ENCODE results near the gene MAGT1. TPM values are rescaled to one million over a fixed set of nuclear protein-coding genes. Genes with fewer than 3 reads are reported as not detected.

Gene MAGT1
- total and polyA plus RNA-seq, 4 experiments from 2014 or later = 29.5 to 52.7 (median 38.7) TPM

DNA sequence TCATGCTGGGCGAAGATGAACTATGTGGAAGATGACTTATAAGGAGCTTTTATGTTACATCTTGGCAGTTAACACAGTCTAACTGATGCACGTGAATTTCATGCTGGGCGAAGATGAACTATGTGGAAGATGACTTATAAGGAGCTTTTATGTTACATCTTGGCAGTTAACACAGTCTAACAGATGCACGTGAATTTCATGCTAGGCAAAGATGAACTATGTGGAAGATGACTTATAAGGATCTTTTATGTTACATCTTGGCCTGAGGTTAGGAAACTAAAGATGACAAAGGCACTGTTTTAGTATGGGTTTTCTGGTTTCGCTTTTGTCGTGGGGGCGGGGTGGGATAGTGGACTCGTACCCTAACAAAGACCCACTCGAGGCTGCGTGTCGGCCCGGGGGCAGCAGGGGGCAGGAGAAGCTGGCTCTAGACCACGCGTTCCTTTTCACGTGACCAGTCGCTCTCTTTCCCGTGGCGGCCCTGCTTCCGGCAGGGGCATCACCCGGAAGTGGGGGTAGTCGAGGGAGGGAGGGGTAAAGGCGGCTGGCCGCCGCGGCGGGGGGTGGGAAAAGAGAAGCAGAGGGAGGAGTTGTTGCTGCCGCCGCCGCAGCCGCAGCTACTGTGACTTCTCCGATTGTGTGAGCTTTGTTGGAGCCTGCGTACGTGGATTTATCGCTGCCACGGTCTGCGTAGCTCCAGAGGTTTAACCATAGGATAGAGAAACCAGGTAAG, 15.0 kb upstream of the MAGT1 start, which contains the start of gene ATP7A:
ATP7A (plus strand) TSS at position 586 of the 733 bp plus-strand sequence. CDS start 60,949 bp downstream, outside the sequence.
- intact Hi-C loops (cut with micrococcal nuclease) = loop anchor here (1.0 to 10.0 kb wide), 8 partner anchors 11 to 1361 kb away; partner anchors contain the start of genes ATRX, COX7B, CYSLTR1 and MAGT1
- peak; percentile 85 to 95 (median 91) for DNase-seq
- peaks cover 10 to 31% (median 17%) of the 10 kb centered on the region in 4 donors for H3K4me1 Mint-ChIP-seq
- peaks cover 0 to 3% of the 10 kb centered on the region in 2 donors for H3K36me3 Mint-ChIP-seq
- Histone ChIP-seq H3K36me3 (ENCODE audit: insufficient read depth, low read length) (no peaks in the 10 kb centered on the region), H3K4me3 (ENCODE audit: low read length in 2 of 2) (peak within 1 kb of the TSS; percentile 55 to 78), H3K27me3 (ENCODE audit: insufficient read depth, low read length) (no peaks in the 10 kb centered on the region), H3K27ac (ENCODE audit: low read depth, low read length) (peak within 1 kb of the TSS; percentile 82), H3K4me1 (ENCODE audit: insufficient read depth, low read length) (peaks cover 19% of the 10 kb centered on the region), H3K9me3 (ENCODE audit: control insufficient read depth in 1 of 2, low read length in 2 of 2) (no peaks in the 10 kb centered on the region)
- no peaks in the 10 kb centered on the region for H3K9me3 Mint-ChIP-seq
- H3K4me3 Mint-ChIP-seq = peak within 1 kb of the TSS; percentile 93 to 100 (median 96)
- ChIA-PET CTCF (ENCODE audit: partially characterized antibody) (interaction anchor here (1.1 to 3.6 kb wide), 5 partner anchors 9 to 114 kb away, joined by 3 to 41 read pairs (median 9); partner anchors contain the start of genes COX7B and MAGT1), POLR2A (ENCODE audit: partially characterized antibody) (interaction anchor here (0.6 to 5.0 kb wide), 8 partner anchors 10 to 229 kb away, joined by 3 to 73 read pairs (median 4); partner anchors contain the start of genes COX7B, MAGT1, PGK1 and TAF9B)
- peak within 1 kb of the TSS; percentile 93 to 99 (median 98) for H3K27ac Mint-ChIP-seq
- no peaks in the 10 kb centered on the region for H3K27me3 Mint-ChIP-seq

GRCh38 chrX:77901506-77901905, 6.3 kb upstream of the MAGT1 start:
- ChIA-PET CTCF (ENCODE audit: partially characterized antibody) (interaction anchor here (0.6 to 3.5 kb wide), 3 partner anchors 9 to 123 kb away, joined by 3 to 23 read pairs (median 9); partner anchors contain the start of gene ATP7A), POLR2A (ENCODE audit: partially characterized antibody) (interaction anchor here (4.8 kb wide), 1 partner anchor 9 kb away, joined by 73 read pairs; the partner anchor contains the start of gene ATP7A)
- Mint-ChIP-seq H3K4me1 (peaks cover 6 to 38% (median 18%) of the 10 kb centered on the region in 4 donors), H3K36me3 (peaks cover 17 to 20% of the 10 kb centered on the region in 2 donors), H3K27ac (peak overlapping the region in 6 of 7 donors; percentile 12 to 88 (median 52)), H3K4me3 (peak overlapping the region in 6 of 8 donors; percentile 20 to 68 (median 56)), H3K9me3 (no peaks in the 10 kb centered on the region), H3K27me3 (no peaks in the 10 kb centered on the region)
- H3K4me3 ChIP-seq (ENCODE audit: low read length in 2 of 2) = no peak overlapping the region
- no peaks in the 10 kb centered on the region for H3K27me3 ChIP-seq (ENCODE audit: insufficient read depth, low read length)
- no peak for DNase-seq
- intact Hi-C loops (cut with micrococcal nuclease) = no loop called here
- H3K4me1 ChIP-seq (ENCODE audit: insufficient read depth, low read length) = peaks cover 25% of the 10 kb centered on the region
- no peaks in the 10 kb centered on the region for H3K9me3 ChIP-seq (ENCODE audit: control insufficient read depth in 1 of 2, low read length in 2 of 2)
- H3K36me3 ChIP-seq (ENCODE audit: insufficient read depth, low read length) = no peaks in the 10 kb centered on the region
- H3K27ac ChIP-seq (ENCODE audit: low read depth, low read length) = no peak overlapping the region

GRCh38 chrX:77900688-77901087, 5.5 kb upstream of the MAGT1 start:
- ChIA-PET CTCF (ENCODE audit: partially characterized antibody) (interaction anchor here (1.2 to 3.5 kb wide), 3 partner anchors 9 to 124 kb away, joined by 9 to 32 read pairs (median 23); partner anchors contain the start of gene ATP7A), POLR2A (ENCODE audit: partially characterized antibody) (interaction anchor here (1.4 to 4.8 kb wide), 3 partner anchors 10 to 203 kb away, joined by 4 to 73 read pairs (median 14); partner anchors contain the start of genes ATP7A and PGK1)
- no peak for DNase-seq
- Mint-ChIP-seq H3K27me3 (no peaks in the 10 kb centered on the region), H3K36me3 (peaks cover 17 to 21% of the 10 kb centered on the region in 2 donors), H3K9me3 (no peaks in the 10 kb centered on the region), H3K27ac (peak overlapping the region in 6 of 7 donors; percentile 88 to 99 (median 96)), H3K4me3 (peak overlapping the region; percentile 38 to 96 (median 90)), H3K4me1 (peaks cover 6 to 40% (median 19%) of the 10 kb centered on the region in 4 donors)
- intact Hi-C loops (cut with micrococcal nuclease) = no loop called here
- Histone ChIP-seq H3K4me3 (ENCODE audit: low read length in 2 of 2) (peak overlapping the region; percentile 42 to 76), H3K27ac (ENCODE audit: low read depth, low read length) (peak overlapping the region; percentile 81), H3K36me3 (ENCODE audit: insufficient read depth, low read length) (no peaks in the 10 kb centered on the region), H3K9me3 (ENCODE audit: control insufficient read depth in 1 of 2, low read length in 2 of 2) (no peaks in the 10 kb centered on the region), H3K4me1 (ENCODE audit: insufficient read depth, low read length) (peaks cover 25% of the 10 kb centered on the region), H3K27me3 (ENCODE audit: insufficient read depth, low read length) (no peaks in the 10 kb centered on the region)

DNA sequence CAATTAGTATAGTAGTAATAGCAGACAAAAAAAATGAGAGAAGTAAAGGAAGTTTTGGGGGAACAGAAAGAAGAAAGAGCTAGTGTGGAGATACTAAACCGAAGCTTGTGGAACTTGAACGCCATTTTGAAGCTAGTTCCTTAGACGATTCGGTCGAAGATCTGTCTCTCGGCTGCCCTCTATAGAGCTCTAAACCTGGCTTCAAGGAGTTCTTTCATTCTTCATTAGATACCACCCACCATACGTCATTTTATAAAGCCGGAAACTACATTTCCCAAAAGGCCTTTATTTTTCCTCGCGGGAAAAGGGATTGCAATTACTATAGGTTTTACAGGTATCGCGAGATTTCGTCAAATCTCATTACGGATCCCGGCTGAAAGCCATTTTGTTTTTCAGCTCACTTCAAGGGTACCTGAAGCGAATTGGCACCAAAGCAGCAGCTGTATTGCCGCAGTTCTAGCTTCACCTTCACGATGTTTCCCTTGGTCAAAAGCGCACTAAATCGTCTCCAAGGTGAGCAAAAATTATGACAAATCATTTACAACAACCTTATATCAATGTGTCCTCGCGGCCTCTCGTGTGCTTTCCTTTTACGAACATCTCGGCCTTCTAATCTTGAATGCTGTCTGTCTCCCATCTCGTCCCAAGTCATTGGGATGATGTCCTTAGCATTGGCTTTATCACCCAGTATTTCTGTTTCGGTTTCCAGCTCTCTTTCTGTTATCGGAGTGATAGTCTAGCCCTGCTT, 4.0 kb upstream of the MAGT1 start, which contains the start of gene COX7B:
COX7B (plus strand) TSS at position 388 of the 748 bp plus-strand sequence; CDS start at position 474, 86 bp downstream.
- POLR2A ChIA-PET (ENCODE audit: partially characterized antibody) = interaction anchor here (0.8 to 4.8 kb wide), 8 partner anchors 11 to 1466 kb away, joined by 3 to 73 read pairs (median 4); partner anchors contain the start of genes ATP7A, ATRX and PGK1
- no peaks in the 10 kb centered on the region for H3K9me3 Mint-ChIP-seq
- Histone ChIP-seq H3K36me3 (ENCODE audit: insufficient read depth, low read length) (no peaks in the 10 kb centered on the region), H3K9me3 (ENCODE audit: control insufficient read depth in 1 of 2, low read length in 2 of 2) (no peaks in the 10 kb centered on the region), H3K4me3 (ENCODE audit: low read length in 2 of 2) (peak within 1 kb of the TSS; percentile 42 to 76), H3K4me1 (ENCODE audit: insufficient read depth, low read length) (peaks cover 25% of the 10 kb centered on the region), H3K27ac (ENCODE audit: low read depth, low read length) (peak within 1 kb of the TSS; percentile 81), H3K27me3 (ENCODE audit: insufficient read depth, low read length) (no peaks in the 10 kb centered on the region)
- intact Hi-C loops (cut with micrococcal nuclease) = loop anchor here (1.0 to 10.0 kb wide), 6 partner anchors 11 to 1726 kb away; partner anchors contain the start of genes ATP7A, GPR174, P2RY10 and PBDC1
- H3K27ac Mint-ChIP-seq = peak within 1 kb of the TSS; percentile 88 to 99 (median 95)
- H3K4me1 Mint-ChIP-seq = peaks cover 7 to 49% (median 20%) of the 10 kb centered on the region in 4 donors
- H3K36me3 Mint-ChIP-seq = peaks cover 13 to 26% of the 10 kb centered on the region in 2 donors
- no peaks in the 10 kb centered on the region for H3K27me3 Mint-ChIP-seq
- H3K4me3 Mint-ChIP-seq = peak within 1 kb of the TSS; percentile 84 to 96 (median 91)
- CTCF ChIA-PET (ENCODE audit: partially characterized antibody) = interaction anchor here (0.8 to 3.5 kb wide), 11 partner anchors 8 to 269 kb away, joined by 3 to 32 read pairs (median 3); partner anchors contain the start of genes ATP7A and TAF9B
- DNase-seq = peak; percentile 82 to 91 (median 88)

DNA sequence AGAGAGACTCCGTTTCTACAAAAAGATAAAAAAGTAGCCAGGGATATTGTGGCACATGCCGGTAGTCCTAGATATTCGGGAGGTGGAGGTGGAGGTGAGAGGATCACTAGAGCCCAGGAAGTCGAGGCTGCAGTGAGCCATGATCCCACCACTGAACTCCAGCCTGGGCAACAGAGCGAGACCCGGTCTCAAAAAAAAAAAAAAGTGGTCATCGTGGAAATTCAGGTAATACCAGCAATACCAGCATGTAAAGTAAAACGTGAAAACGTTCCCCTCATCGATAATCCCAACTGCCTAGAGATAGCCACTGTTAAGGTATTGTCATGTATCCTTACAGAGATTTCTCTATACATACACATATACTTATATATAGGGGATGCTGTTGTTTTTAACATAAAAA, 1.5 kb downstream of the MAGT1 start:
- no peak overlapping the region for H3K4me3 ChIP-seq (ENCODE audit: low read length in 2 of 2)
- no peaks in the 10 kb centered on the region for H3K9me3 ChIP-seq (ENCODE audit: control insufficient read depth in 1 of 2, low read length in 2 of 2)
- peaks cover 18% of the 10 kb centered on the region for H3K4me1 ChIP-seq (ENCODE audit: insufficient read depth, low read length)
- no peak overlapping the region for H3K27ac ChIP-seq (ENCODE audit: low read depth, low read length)
- CTCF ChIA-PET (ENCODE audit: partially characterized antibody) = interaction anchor here (2.8 kb wide), 1 partner anchor 17 kb away, joined by 7 read pairs; the partner anchor contains the start of gene ATP7A
- H3K27ac Mint-ChIP-seq = peak overlapping the region in 5 of 7 donors; percentile 1 to 100 (median 97)
- no peak for DNase-seq
- H3K4me1 Mint-ChIP-seq = peaks cover 6 to 44% (median 18%) of the 10 kb centered on the region in 4 donors
- no peaks in the 10 kb centered on the region for H3K27me3 Mint-ChIP-seq
- peak overlapping the region in 7 of 8 donors; percentile 22 to 97 (median 91) for H3K4me3 Mint-ChIP-seq
- no peaks in the 10 kb centered on the region for H3K9me3 Mint-ChIP-seq
- POLR2A ChIA-PET (ENCODE audit: partially characterized antibody) = interaction anchor here (2.7 kb wide), 1 partner anchor 16 kb away, joined by 15 read pairs; the partner anchor contains the start of gene ATP7A
- no peaks in the 10 kb centered on the region for H3K36me3 ChIP-seq (ENCODE audit: insufficient read depth, low read length)
- H3K27me3 ChIP-seq (ENCODE audit: insufficient read depth, low read length) = no peaks in the 10 kb centered on the region
- intact Hi-C loops (cut with micrococcal nuclease) = loop anchor here (10.0 kb wide), 3 partner anchors 621 to 1251 kb away; partner anchors contain the start of genes GPR174 and P2RY10
- H3K36me3 Mint-ChIP-seq = peaks cover 3 to 15% of the 10 kb centered on the region in 2 donors

DNA sequence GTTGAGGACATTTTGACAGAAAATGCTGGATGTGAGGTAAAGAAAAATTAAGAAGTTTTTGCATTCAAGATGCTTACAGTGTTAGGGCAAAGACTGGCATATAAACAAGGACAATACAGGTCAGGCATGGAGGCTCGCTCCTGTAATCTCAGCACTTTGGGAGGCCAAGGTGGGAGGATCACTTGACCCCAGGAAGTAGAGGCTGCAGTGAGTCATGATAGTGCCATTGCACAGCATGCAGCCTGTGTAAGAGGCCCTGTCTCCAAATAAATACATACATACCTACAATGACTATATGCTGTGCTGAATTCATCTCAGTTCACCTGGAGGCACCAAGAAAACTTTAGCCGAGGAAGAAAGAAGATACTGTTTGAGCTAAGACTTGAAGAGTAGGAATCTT, 2.3 kb downstream of the MAGT1 start:
- Histone ChIP-seq H3K4me3 (ENCODE audit: low read length in 2 of 2) (no peak overlapping the region), H3K27me3 (ENCODE audit: insufficient read depth, low read length) (no peaks in the 10 kb centered on the region), H3K9me3 (ENCODE audit: control insufficient read depth in 1 of 2, low read length in 2 of 2) (no peaks in the 10 kb centered on the region), H3K4me1 (ENCODE audit: insufficient read depth, low read length) (peaks cover 18% of the 10 kb centered on the region), H3K36me3 (ENCODE audit: insufficient read depth, low read length) (no peaks in the 10 kb centered on the region), H3K27ac (ENCODE audit: low read depth, low read length) (no peak overlapping the region)
- H3K27ac Mint-ChIP-seq = peak overlapping the region in 4 of 7 donors; percentile 1 to 36 (median 27)
- no peaks in the 10 kb centered on the region for H3K9me3 Mint-ChIP-seq
- H3K36me3 Mint-ChIP-seq = peaks cover 3 to 15% of the 10 kb centered on the region in 2 donors
- intact Hi-C loops (cut with micrococcal nuclease) = loop anchor here (10.0 kb wide), 3 partner anchors 622 to 1252 kb away; partner anchors contain the start of genes GPR174 and P2RY10
- peak overlapping the region in 5 of 8 donors; percentile 29 to 94 (median 56) for H3K4me3 Mint-ChIP-seq
- H3K27me3 Mint-ChIP-seq = no peaks in the 10 kb centered on the region
- POLR2A ChIA-PET (ENCODE audit: partially characterized antibody) = no interaction called here
- CTCF ChIA-PET (ENCODE audit: partially characterized antibody) = no interaction called here
- no peak for DNase-seq
- H3K4me1 Mint-ChIP-seq = peaks cover 6 to 44% (median 18%) of the 10 kb centered on the region in 4 donors

Data from CD4-positive, alpha-beta memory T cell (primary cell).